ENCODE data around the gene RGS19.
A peak's percentile ranks its signal among the peaks of the same experiment; 100 is the strongest.
"Not testable (repeated sequence)": the region's sequence is repeated elsewhere in the genome, so short reads cannot be mapped to it uniquely, and the experiment has no call there.

The RGS19 gene

DNA sequence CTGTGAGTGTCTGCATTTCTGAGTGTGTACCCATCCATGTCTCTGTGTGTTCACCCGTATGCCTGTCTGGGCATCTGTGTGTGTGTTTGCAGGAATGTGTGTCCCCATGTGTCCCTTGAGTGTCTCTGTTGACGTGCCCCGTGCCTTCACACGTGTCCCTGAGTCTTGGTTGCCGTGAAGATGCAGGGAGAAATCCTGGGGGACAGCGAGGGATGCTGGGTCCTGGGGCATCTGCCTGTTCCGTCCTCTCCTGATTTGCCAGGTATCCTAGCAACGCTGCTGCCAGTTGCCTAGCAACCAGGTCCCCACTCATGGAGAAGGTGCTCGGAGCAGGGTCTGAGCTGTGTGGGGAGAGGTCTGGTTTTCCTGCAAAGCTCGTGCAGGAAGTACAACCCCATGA is 10.8 kb upstream of the RGS19 start:
- Histone ChIP-seq H3K9me3 (ENCODE audit: control insufficient read depth, low read length) (peaks cover 4% of the 10 kb centered on the region), H3K36me3 (ENCODE audit: control insufficient read depth, insufficient read depth, low read length) (no peaks in the 10 kb centered on the region), H3K4me1 (ENCODE audit: control insufficient read depth, insufficient read depth, low read length, poor library complexity, severe bottlenecking) (no peaks in the 10 kb centered on the region), H3K4me3 (ENCODE audit: extremely low read depth, insufficient read depth, low read length, poor library complexity, severe bottlenecking) (no peak overlapping the region), H3K27ac (ENCODE audit: low read depth, low read length, severe bottlenecking) (no peak overlapping the region)
- WGBS, 2 experiments (ENCODE audit: insufficient coverage in 2 of 2): 71 to 82% methylated on average over 8 to 10 of the region's 10 CpGs

- not testable (repeated sequence) for H3K27ac ChIP-seq (ENCODE audit: low read depth, low read length, severe bottlenecking); H3K9me3 ChIP-seq (ENCODE audit: control insufficient read depth, low read length); H3K36me3 ChIP-seq (ENCODE audit: control insufficient read depth, insufficient read depth, low read length); H3K4me1 ChIP-seq (ENCODE audit: control insufficient read depth, insufficient read depth, low read length, poor library complexity, severe bottlenecking); H3K4me3 ChIP-seq (ENCODE audit: extremely low read depth, insufficient read depth, low read length, poor library complexity, severe bottlenecking)
Measured at GRCh38 chr20:64088586-64088985, 9.3 kb upstream of the RGS19 start.

DNA sequence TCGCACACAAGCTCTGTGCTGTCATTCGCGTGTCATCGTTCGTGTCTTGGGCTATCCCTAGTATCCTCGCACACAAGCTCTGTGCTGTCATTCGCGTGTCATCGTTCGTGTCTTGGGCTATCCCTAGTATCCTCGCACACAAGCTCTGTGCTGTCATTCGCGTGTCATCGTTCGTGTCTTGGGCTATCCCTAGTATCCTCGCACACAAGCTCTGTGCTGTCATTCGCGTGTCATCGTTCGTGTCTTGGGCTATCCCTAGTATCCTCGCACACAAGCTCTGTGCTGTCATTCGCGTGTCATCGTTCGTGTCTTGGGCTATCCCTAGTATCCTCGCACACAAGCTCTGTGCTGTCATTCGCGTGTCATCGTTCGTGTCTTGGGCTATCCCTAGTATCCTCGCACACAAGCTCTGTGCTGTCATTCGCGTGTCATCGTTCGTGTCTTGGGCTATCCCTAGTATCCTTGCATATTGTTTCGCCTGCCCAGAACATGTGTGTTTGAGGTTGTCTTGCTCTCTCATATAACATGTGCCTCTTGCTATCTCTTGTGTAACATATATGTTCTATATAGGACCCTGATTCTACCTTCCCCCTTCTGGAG is 8.0 kb upstream of the RGS19 start:
- WGBS, 2 experiments (ENCODE audit: insufficient coverage in 2 of 2): 95% methylated on average over 4 of the region's 36 CpGs; no CpG with 5 or more reads in 1 of the 2 experiments
- H3K27ac ChIP-seq (ENCODE audit: low read depth, low read length, severe bottlenecking): not testable (repeated sequence)

DNA sequence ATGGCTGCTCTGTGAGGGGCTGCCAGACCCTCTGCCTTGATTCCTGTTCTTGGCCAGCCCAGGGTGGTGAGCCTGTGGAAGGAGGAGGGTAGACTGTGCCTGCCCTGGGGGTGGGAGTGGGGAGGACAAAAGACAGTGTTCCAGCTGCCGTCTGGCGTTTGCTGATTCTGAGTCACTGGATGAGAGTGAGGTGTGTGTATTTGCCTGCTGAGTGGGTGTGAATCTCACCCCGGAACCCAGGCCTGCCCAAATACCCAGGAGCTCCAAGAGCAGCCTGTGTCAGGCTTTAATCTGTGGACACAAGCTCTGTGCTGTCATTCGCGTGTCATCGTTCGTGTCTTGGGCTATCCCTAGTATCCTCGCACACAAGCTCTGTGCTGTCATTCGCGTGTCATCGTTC is 7.5 kb upstream of the RGS19 start:
- peaks cover 4% of the 10 kb centered on the region for H3K9me3 ChIP-seq (ENCODE audit: control insufficient read depth, low read length)
- H3K4me3 ChIP-seq (ENCODE audit: extremely low read depth, insufficient read depth, low read length, poor library complexity, severe bottlenecking): no peak overlapping the region
- 74 to 92% methylated on average over 2 to 3 of the region's 11 CpGs for WGBS, 2 experiments (ENCODE audit: insufficient coverage in 2 of 2)
- peaks cover 4% of the 10 kb centered on the region for H3K4me1 ChIP-seq (ENCODE audit: control insufficient read depth, insufficient read depth, low read length, poor library complexity, severe bottlenecking)
- no peaks in the 10 kb centered on the region for H3K36me3 ChIP-seq (ENCODE audit: control insufficient read depth, insufficient read depth, low read length)
- no peak overlapping the region for H3K27ac ChIP-seq (ENCODE audit: low read depth, low read length, severe bottlenecking)

More for the DNA sequence above, 8.0 kb upstream of the RGS19 start:
- H3K9me3 ChIP-seq (ENCODE audit: control insufficient read depth, low read length); H3K4me3 ChIP-seq (ENCODE audit: extremely low read depth, insufficient read depth, low read length, poor library complexity, severe bottlenecking); H3K4me1 ChIP-seq (ENCODE audit: control insufficient read depth, insufficient read depth, low read length, poor library complexity, severe bottlenecking); H3K36me3 ChIP-seq (ENCODE audit: control insufficient read depth, insufficient read depth, low read length): not testable (repeated sequence)

- H3K36me3 ChIP-seq (ENCODE audit: control insufficient read depth, insufficient read depth, low read length): no peaks in the 10 kb centered on the region
- peaks cover 4% of the 10 kb centered on the region for H3K4me1 ChIP-seq (ENCODE audit: control insufficient read depth, insufficient read depth, low read length, poor library complexity, severe bottlenecking)
- H3K27ac ChIP-seq (ENCODE audit: low read depth, low read length, severe bottlenecking): no peak overlapping the region
- WGBS, 2 experiments (ENCODE audit: insufficient coverage in 2 of 2): 8 to 15% methylated on average over 10 to 16 of the region's 23 CpGs
- no peak overlapping the region for H3K4me3 ChIP-seq (ENCODE audit: extremely low read depth, insufficient read depth, low read length, poor library complexity, severe bottlenecking)
- peaks cover 4% of the 10 kb centered on the region for H3K9me3 ChIP-seq (ENCODE audit: control insufficient read depth, low read length)
Measured at GRCh38 chr20:64084685-64085152, 5.4 kb upstream of the RGS19 start.

DNA sequence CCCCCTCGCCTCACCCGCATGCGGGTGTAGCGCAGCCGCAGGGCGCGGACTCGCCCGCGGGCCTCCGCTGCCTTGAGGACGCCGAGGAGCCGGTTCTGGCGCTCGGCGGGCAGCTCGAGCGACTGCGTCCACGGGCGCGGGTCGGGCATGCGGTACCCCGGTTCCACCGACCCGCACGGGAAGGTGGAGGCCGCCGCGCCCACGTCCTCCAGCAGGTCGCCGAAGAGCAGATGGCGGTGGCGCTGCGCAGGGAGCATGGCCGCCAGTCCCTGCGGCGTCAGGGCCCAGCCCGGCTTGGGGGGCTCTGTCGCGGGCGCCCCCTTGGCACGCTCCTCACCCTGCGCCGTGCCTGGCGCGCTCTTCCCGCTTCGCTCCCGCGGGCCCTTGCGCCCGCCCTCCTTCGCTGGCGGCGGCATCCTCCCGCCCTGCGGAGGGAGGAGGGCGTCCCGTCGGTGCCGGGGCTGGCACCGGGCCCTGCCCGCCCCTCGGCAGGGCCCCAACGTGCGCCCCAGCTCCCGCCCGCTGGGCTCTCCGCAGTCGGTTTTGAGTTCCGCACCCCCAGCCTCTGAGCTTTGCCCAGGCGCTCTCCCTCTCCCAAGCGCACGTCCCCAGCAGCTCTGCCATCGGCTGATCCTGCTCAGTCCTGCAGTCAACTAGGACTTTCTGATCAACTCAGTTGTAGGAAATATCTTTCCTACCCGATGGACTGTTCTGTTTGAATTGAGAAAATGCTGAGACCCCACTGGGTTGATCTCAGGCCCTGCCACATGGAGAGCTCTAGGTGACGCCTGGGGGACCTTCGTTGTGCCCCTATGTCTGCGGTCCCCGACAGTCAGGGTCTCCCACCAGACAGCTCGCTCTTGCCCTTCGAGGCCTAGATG is 4.7 kb upstream of the RGS19 start, which contains the start of gene LKAAEAR1:
Gene LKAAEAR1 (minus strand): TSS at position 595 of the 881 bp plus-strand sequence. CDS start 179 bp downstream, at position 416.
- peaks cover 4% of the 10 kb centered on the region for H3K9me3 ChIP-seq (ENCODE audit: control insufficient read depth, low read length)
- 4 to 6% methylated on average over 73 to 75 of the region's 86 CpGs for WGBS, 2 experiments (ENCODE audit: insufficient coverage in 2 of 2)

DNA sequence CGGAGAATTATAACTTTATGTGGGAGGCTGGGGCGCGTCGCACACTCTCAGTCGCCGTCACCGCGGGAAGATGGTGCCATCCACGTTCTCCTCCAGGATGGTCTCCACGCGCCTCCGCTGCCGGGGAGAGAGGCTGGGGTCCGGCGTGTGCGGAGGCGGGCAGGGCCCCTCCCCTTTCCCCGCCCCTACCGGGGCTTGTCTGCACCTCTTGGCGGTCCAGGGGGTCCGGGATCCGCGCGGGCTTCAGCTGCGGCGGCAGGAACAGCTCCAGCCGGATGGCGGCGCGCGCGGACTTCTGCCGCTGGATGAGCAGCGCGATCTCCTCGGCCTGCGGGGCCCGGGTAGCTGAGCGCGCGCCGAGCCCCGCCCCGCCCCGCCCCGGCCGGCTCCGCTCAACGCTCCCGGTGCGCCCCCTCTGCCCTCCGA is 4.1 kb upstream of the RGS19 start:
- 3 to 4% methylated on average over 29 to 42 of the region's 52 CpGs for WGBS, 2 experiments (ENCODE audit: insufficient coverage in 2 of 2)
- peaks cover 9% of the 10 kb centered on the region for H3K4me1 ChIP-seq (ENCODE audit: control insufficient read depth, insufficient read depth, low read length, poor library complexity, severe bottlenecking)

More for the DNA sequence above, 4.7 kb upstream of the RGS19 start, which contains the start of gene LKAAEAR1:
- Histone ChIP-seq H3K4me3 (ENCODE audit: extremely low read depth, insufficient read depth, low read length, poor library complexity, severe bottlenecking) (peak within 1 kb of the TSS; percentile 44), H3K27ac (ENCODE audit: low read depth, low read length, severe bottlenecking) (no peak within 1 kb of the TSS), H3K4me1 (ENCODE audit: control insufficient read depth, insufficient read depth, low read length, poor library complexity, severe bottlenecking) (peaks cover 4% of the 10 kb centered on the region), H3K36me3 (ENCODE audit: control insufficient read depth, insufficient read depth, low read length) (no peaks in the 10 kb centered on the region)

DNA sequence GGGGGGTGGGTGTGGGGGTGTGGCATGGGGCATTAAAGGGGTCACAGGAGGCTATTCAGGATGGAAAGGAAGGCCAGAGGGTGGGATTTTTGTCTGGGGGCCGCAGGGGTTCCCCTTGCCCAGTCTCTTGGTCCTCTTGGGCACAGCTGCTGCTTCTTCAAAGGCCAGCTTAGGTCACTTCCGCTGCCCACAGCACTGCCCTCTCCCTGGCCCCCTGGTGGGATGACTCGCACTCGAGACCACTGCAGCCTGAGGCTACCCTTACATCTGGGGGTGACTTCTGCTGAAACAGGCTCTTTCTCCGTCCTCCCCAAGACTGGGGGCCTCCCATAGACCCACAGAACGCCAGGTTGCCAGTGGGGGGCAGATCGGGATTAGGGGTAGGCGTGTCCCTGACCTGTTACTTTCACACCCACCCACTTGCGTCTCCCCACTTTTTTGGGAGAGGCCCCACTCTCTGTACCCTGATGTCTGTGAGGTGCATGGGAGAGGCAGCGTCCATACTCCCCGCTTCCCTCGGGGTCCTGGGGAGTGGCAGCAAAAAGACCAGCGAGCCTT is 3.6 kb upstream of the RGS19 start:
- Histone ChIP-seq H3K9me3 (ENCODE audit: control insufficient read depth, low read length) (peaks cover 4% of the 10 kb centered on the region), H3K4me1 (ENCODE audit: control insufficient read depth, insufficient read depth, low read length, poor library complexity, severe bottlenecking) (peaks cover 11% of the 10 kb centered on the region), H3K27ac (ENCODE audit: low read depth, low read length, severe bottlenecking) (no peak overlapping the region), H3K4me3 (ENCODE audit: extremely low read depth, insufficient read depth, low read length, poor library complexity, severe bottlenecking) (no peak overlapping the region), H3K36me3 (ENCODE audit: control insufficient read depth, insufficient read depth, low read length) (no peaks in the 10 kb centered on the region)
- 25 to 32% methylated on average over 7 to 11 of the region's 13 CpGs for WGBS, 2 experiments (ENCODE audit: insufficient coverage in 2 of 2)

More for the DNA sequence above, 4.1 kb upstream of the RGS19 start:
- H3K4me3 ChIP-seq (ENCODE audit: extremely low read depth, insufficient read depth, low read length, poor library complexity, severe bottlenecking): peak overlapping the region; percentile 44
- H3K27ac ChIP-seq (ENCODE audit: low read depth, low read length, severe bottlenecking): no peak overlapping the region
- H3K36me3 ChIP-seq (ENCODE audit: control insufficient read depth, insufficient read depth, low read length): no peaks in the 10 kb centered on the region
- peaks cover 4% of the 10 kb centered on the region for H3K9me3 ChIP-seq (ENCODE audit: control insufficient read depth, low read length)

DNA sequence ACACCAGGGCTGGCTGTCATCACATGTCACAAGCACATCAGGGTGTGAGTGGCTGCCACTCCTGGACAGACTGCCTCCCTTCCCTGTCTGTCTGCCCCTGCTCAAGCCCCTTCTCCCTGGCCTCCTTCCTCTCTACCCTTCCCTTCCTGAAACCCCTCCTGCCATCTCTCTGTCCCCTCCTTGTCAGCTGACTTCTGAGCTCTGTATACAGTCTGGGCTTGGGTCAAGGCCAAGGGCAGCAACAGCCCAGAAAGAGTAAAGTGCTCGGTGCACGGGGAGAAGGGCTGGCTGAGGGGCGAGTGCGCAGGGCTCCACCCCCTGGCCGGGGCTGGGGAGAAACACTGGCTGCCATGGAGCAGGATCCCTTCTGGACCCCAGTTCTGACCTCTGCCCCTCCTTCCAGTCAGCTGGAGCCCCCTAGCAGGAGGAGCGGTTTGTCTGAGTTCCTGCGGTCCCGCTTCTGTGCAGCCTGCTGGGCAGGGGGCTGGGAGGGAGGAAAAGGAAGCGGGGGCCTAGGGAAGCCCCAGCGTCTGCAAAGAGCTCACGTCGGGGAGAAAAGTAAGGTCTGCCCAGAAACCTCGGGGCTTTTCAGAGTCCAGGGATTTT is 2.9 kb upstream of the RGS19 start:
- no peak overlapping the region for H3K27ac ChIP-seq (ENCODE audit: low read depth, low read length, severe bottlenecking)
- H3K4me3 ChIP-seq (ENCODE audit: extremely low read depth, insufficient read depth, low read length, poor library complexity, severe bottlenecking): no peak overlapping the region
- peaks cover 11% of the 10 kb centered on the region for H3K4me1 ChIP-seq (ENCODE audit: control insufficient read depth, insufficient read depth, low read length, poor library complexity, severe bottlenecking)
- no peaks in the 10 kb centered on the region for H3K36me3 ChIP-seq (ENCODE audit: control insufficient read depth, insufficient read depth, low read length)
- H3K9me3 ChIP-seq (ENCODE audit: control insufficient read depth, low read length): peaks cover 4% of the 10 kb centered on the region
- WGBS, 2 experiments (ENCODE audit: insufficient coverage in 2 of 2): 21 to 28% methylated on average over 12 of the region's 13 CpGs

DNA sequence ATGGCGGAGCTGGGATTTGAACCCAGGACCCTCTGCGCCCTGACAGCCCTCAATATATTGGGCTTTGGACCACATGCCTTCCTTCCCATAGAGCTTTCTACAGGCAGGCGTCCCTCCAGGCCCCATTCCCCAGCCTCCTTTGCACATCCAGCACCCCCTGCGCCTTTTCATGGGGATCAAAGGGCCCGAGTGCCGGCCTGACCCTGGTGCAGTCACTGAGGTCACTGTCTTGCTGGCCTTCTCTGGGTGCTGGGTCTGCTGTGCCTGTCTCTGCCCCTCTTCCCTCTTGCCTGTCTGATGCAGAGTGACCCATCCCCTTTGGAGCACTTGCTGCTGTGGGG is 2.3 kb upstream of the RGS19 start:
- no peak overlapping the region for H3K27ac ChIP-seq (ENCODE audit: low read depth, low read length, severe bottlenecking)
- H3K4me1 ChIP-seq (ENCODE audit: control insufficient read depth, insufficient read depth, low read length, poor library complexity, severe bottlenecking): peaks cover 11% of the 10 kb centered on the region
- WGBS, 2 experiments (ENCODE audit: insufficient coverage in 2 of 2): 97% methylated on average over 6 of the region's 6 CpGs

More for the DNA sequence above, 2.3 kb upstream of the RGS19 start:
- no peaks in the 10 kb centered on the region for H3K36me3 ChIP-seq (ENCODE audit: control insufficient read depth, insufficient read depth, low read length)
- H3K4me3 ChIP-seq (ENCODE audit: extremely low read depth, insufficient read depth, low read length, poor library complexity, severe bottlenecking): no peak overlapping the region
- H3K9me3 ChIP-seq (ENCODE audit: control insufficient read depth, low read length): peaks cover under 1% of the 10 kb centered on the region

All from mesodermal cell (in vitro differentiated cells).